SK-N-SH (cell line): ENCODE results near the gene HPN. TPM values are rescaled to one million over a fixed set of nuclear protein-coding genes. Genes with fewer than 3 reads are reported as not detected.
"Not testable (repeated sequence)": the region's sequence is repeated elsewhere in the genome, so short reads cannot be mapped to it uniquely, and the experiment has no call there.

Source experiments
- CTCF ChIA-PET: fragments of 300-600, 350-600 bp; formaldehyde crosslinking; extraction: SDS; loops from one replicate; lab custom pipeline; 2021; lab: Yijun Ruan, JAX
- POLR2A ChIA-PET: fragments of 350-600 bp; sonication (Branson Sonifier 250); formaldehyde crosslinking; extraction: SDS; loops from one replicate; lab custom pipeline; 2020; ENCODE audit warnings: antibody characterized with exemption, inconsistent platforms; lab: Yijun Ruan, JAX
- DNase-seq: peaks from one replicate; pipeline ENCODE4 v3.0.0; 2012
- H2AFZ ChIP-seq: fragments of 200-600 bp; sonication (generic); 2 replicates; pipeline ENCODE4 v1.8.1; 2016; ENCODE audit warnings: antibody characterized with exemption, mild to moderate bottlenecking, low read depth
- H3F3A ChIP-seq: fragments of 200-600 bp; sonication (generic); replicated peaks from 2 replicates; pipeline ENCODE3; 2016; ENCODE audit warnings: antibody characterized with exemption, mild to moderate bottlenecking; ENCODE audit not compliant: insufficient read depth
- H3K27ac ChIP-seq, 2 experiments: fragments of 200-500 bp in 1 of 2; fragments of 200-600 bp in 1 of 2; sonication (Bioruptor generic) in 1 of 2; sonication (generic), shearing (Covaris generic) in 1 of 2; 2 replicates each; pipeline versions ENCODE4 v1.5.1 to v1.6.1; 2014 to 2016; ENCODE audit warnings: low read depth in 2 of 2, inconsistent platforms in 1 of 2, low read length in 1 of 2, mild to moderate bottlenecking in 1 of 2, mixed read lengths in 1 of 2
- H3K27me3 ChIP-seq: fragments of 200-600 bp; sonication (generic), shearing (Covaris generic); 2 replicates; pipeline ENCODE4 v1.6.1; 2016; ENCODE audit warnings: mixed run types; ENCODE audit not compliant: insufficient read depth
- H3K36me3 ChIP-seq, 2 experiments: fragments of 200-500 bp in 1 of 2; fragments of 200-600 bp in 1 of 2; sonication (Bioruptor generic) in 1 of 2; sonication (generic) in 1 of 2; replicated peaks in 1 of 2; 2 replicates each; pipeline versions ENCODE3 to v1.5.1; 2014 to 2016; ENCODE audit warnings: low read length in 1 of 2, mild to moderate bottlenecking in 1 of 2; ENCODE audit not compliant: insufficient read depth in 2 of 2, control insufficient read depth in 1 of 2
- H3K4me1 ChIP-seq, 2 experiments: fragments of 200-500 bp in 1 of 2; fragments of 200-600 bp in 1 of 2; sonication (Bioruptor generic) in 1 of 2; sonication (generic), shearing (Covaris generic) in 1 of 2; 2 replicates each; pipeline versions ENCODE4 v1.5.1 to v1.6.1; 2014 to 2016; ENCODE audit warnings: low read depth in 1 of 2, low read length in 1 of 2, mixed run types in 1 of 2; ENCODE audit not compliant: insufficient read depth in 2 of 2, control insufficient read depth in 1 of 2
- H3K4me2 ChIP-seq: fragments of 200-600 bp; sonication (generic), shearing (Covaris generic); 2 replicates; pipeline ENCODE4 v1.6.1; 2017; ENCODE audit warnings: mixed run types
- H3K4me3 ChIP-seq, 2 experiments: fragments of 200-500 bp in 1 of 2; fragments of 200-600 bp in 1 of 2; sonication (Bioruptor generic) in 1 of 2; sonication (generic), shearing (Covaris generic) in 1 of 2; 2 replicates each; pipeline versions ENCODE4 v1.5.1 to v1.8.1; 2014 to 2016; ENCODE audit warnings: low read depth in 2 of 2, inconsistent platforms in 1 of 2, low read length in 1 of 2, mild to moderate bottlenecking in 1 of 2, mixed read lengths in 1 of 2, moderate library complexity in 1 of 2
- H3K79me2 ChIP-seq: fragments of 200-600 bp; sonication (generic); 2 replicates; pipeline ENCODE4 v1.8.1; 2017; ENCODE audit warnings: mild to moderate bottlenecking; ENCODE audit not compliant: insufficient read depth
- H3K9ac ChIP-seq: fragments of 200-600 bp; sonication (generic); 2 replicates; pipeline ENCODE4 v1.6.1; 2017; ENCODE audit warnings: mixed run types
- H3K9me2 ChIP-seq: fragments of 200-600 bp; sonication (generic); 2 replicates; pipeline ENCODE4 v1.6.1; 2017; ENCODE audit warnings: mixed run types
- H3K9me3 ChIP-seq: fragments of 200-600 bp; sonication (generic); 2 replicates; pipeline ENCODE4 v1.6.1; 2017; ENCODE audit warnings: mixed run types, mild to moderate bottlenecking, moderate library complexity
- H4K20me1 ChIP-seq: fragments of 200-600 bp; sonication (generic); 2 replicates; pipeline ENCODE4 v1.6.1; 2017; ENCODE audit warnings: mild to moderate bottlenecking, mixed run types; ENCODE audit not compliant: insufficient read depth
- CHD2 ChIP-seq: fragments of 150-350 bp; IDR thresholded peaks from 2 replicates; pipeline ENCODE4 v1.6.1; 2018; ENCODE audit warnings: low read length; ENCODE audit not compliant: partially characterized antibody
- EP300 ChIP-seq, 2 experiments: IDR thresholded peaks; 2 replicates each; pipeline versions ENCODE4 v1.4.0 to v1.6.1; 2012; ENCODE audit warnings: borderline replicate concordance in 1 of 2, low read depth in 1 of 2, low read length in 1 of 2
- EZH2phosphoT487 ChIP-seq: fragments of 200-600 bp; sonication (generic); IDR thresholded peaks from 2 replicates; pipeline ENCODE4 v1.6.1; 2017; ENCODE audit warnings: low read depth, mixed run types, mild to moderate bottlenecking, antibody characterized with exemption, moderate library complexity, borderline replicate concordance
- FOSL2 ChIP-seq: IDR thresholded peaks from 2 replicates; pipeline ENCODE4 v1.4.0; 2012; ENCODE audit warnings: low read depth, mild to moderate bottlenecking, moderate library complexity, borderline replicate concordance
- FOXJ3 ChIP-seq: sonication (generic); formaldehyde crosslinking; IDR thresholded peaks from 2 replicates; pipeline ENCODE4 v1.5.1; 2020; ENCODE audit warnings: mild to moderate bottlenecking, missing genetic modification reagents
- FOXM1 ChIP-seq: IDR thresholded peaks from 2 replicates; pipeline ENCODE4 v1.4.0; 2012; ENCODE audit warnings: low read depth, mild to moderate bottlenecking
- GABPA ChIP-seq: IDR thresholded peaks from 2 replicates; pipeline ENCODE4 v1.4.0; 2012; ENCODE audit warnings: low read depth, mild to moderate bottlenecking
- GATA2 ChIP-seq: sonication (generic); formaldehyde crosslinking; IDR thresholded peaks from 2 replicates; pipeline ENCODE4 v1.5.0; 2020; ENCODE audit warnings: mild to moderate bottlenecking, missing genetic modification reagents
- MEF2A ChIP-seq: IDR thresholded peaks from 2 replicates; pipeline ENCODE4 v1.4.0; 2012; ENCODE audit warnings: low read depth, borderline replicate concordance
- NFIC ChIP-seq: IDR thresholded peaks from 2 replicates; pipeline ENCODE4 v1.4.0; 2012; ENCODE audit warnings: borderline replicate concordance
- RAD21 ChIP-seq: IDR thresholded peaks from 2 replicates; pipeline ENCODE4 v1.6.1; 2012; ENCODE audit warnings: mild to moderate bottlenecking, low read length
- RXRA ChIP-seq: IDR thresholded peaks from 2 replicates; pipeline ENCODE4 v1.4.0; 2012; ENCODE audit warnings: low read depth, mild to moderate bottlenecking, borderline replicate concordance
- SMC3 ChIP-seq: IDR thresholded peaks from 2 replicates; pipeline ENCODE4 v1.6.1; 2012; ENCODE audit warnings: low read depth, low read length, improper control_type of control experiment
- TAF1 ChIP-seq: IDR thresholded peaks from 2 replicates; pipeline ENCODE4 v1.6.1; 2012; ENCODE audit warnings: low read depth, mild to moderate bottlenecking, low read length, moderate library complexity, borderline replicate concordance
- TEAD4 ChIP-seq: IDR thresholded peaks from 2 replicates; pipeline ENCODE4 v1.4.0; 2012; ENCODE audit warnings: mild to moderate bottlenecking, borderline replicate concordance; ENCODE audit not compliant: insufficient read depth
- YY1 ChIP-seq: IDR thresholded peaks from 2 replicates; pipeline ENCODE4 v1.4.0; 2012; ENCODE audit warnings: low read depth, mild to moderate bottlenecking
- WGBS: methylation state at CpG from one replicate; pipeline ENCODE4 v1.1.6; 2017; ENCODE audit warnings: low lambda C conversion rate; 5-methylcytosine and 5-hydroxymethylcytosine counted together
- polyA plus RNA-seq, 3 experiments: library from polyadenylated mRNA; depleted of rRNA; stranded (reverse); fragments of >200 nt; gene quantifications; 2 replicates each; pipeline ENCODE4 v1.2.3, GENCODE V29; 2012
- TF ChIP-seq, protein P1 (sequence below): IDR thresholded peaks from 2 replicates; pipeline ENCODE4 v1.4.0; 2012; ENCODE audit warnings: low read depth, borderline replicate concordance
- TF ChIP-seq, protein P2 (sequence below): fragments of 150-350 bp; IDR thresholded peaks from 2 replicates; pipeline ENCODE4 v1.6.1; 2017; ENCODE audit warnings: antibody characterized with exemption, low read length, low read depth, borderline replicate concordance
- TF ChIP-seq, protein P3 (sequence below): fragments of 200-600 bp; sonication (generic); IDR thresholded peaks from 2 replicates; pipeline ENCODE4 v1.6.1; 2017; ENCODE audit warnings: antibody characterized with exemption, mild to moderate bottlenecking, moderate library complexity

HPN gene
- polyA plus RNA-seq, 1 of the 3 experiments (the other 2 are of a cell fraction), result 0.05 TPM

DNA sequence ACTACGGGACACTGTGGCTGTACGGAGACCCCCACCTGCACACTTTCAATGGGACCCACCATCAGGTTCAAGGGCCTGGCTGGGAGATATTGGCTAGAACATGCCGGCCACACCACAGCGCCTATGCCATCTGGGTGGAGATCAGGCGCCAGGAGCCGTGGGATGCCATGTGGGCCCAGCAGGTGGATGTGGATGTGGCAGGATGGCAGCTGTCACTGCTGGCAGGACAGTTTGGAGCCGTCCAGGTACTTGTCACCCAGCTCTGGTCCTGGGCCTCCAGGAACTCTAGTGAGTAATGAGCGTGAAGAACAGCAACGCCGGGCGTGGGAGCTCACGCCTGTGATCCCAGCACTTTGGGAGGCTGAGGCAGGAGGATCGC is 58.4 kb downstream of the HPN start (continued):
- TF ChIP-seq, protein P1, sequence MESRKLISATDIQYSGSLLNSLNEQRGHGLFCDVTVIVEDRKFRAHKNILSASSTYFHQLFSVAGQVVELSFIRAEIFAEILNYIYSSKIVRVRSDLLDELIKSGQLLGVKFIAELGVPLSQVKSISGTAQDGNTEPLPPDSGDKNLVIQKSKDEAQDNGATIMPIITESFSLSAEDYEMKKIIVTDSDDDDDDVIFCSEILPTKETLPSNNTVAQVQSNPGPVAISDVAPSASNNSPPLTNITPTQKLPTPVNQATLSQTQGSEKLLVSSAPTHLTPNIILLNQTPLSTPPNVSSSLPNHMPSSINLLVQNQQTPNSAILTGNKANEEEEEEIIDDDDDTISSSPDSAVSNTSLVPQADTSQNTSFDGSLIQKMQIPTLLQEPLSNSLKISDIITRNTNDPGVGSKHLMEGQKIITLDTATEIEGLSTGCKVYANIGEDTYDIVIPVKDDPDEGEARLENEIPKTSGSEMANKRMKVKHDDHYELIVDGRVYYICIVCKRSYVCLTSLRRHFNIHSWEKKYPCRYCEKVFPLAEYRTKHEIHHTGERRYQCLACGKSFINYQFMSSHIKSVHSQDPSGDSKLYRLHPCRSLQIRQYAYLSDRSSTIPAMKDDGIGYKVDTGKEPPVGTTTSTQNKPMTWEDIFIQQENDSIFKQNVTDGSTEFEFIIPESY, result no peak
- no peak for TF ChIP-seq TAF1

DNA sequence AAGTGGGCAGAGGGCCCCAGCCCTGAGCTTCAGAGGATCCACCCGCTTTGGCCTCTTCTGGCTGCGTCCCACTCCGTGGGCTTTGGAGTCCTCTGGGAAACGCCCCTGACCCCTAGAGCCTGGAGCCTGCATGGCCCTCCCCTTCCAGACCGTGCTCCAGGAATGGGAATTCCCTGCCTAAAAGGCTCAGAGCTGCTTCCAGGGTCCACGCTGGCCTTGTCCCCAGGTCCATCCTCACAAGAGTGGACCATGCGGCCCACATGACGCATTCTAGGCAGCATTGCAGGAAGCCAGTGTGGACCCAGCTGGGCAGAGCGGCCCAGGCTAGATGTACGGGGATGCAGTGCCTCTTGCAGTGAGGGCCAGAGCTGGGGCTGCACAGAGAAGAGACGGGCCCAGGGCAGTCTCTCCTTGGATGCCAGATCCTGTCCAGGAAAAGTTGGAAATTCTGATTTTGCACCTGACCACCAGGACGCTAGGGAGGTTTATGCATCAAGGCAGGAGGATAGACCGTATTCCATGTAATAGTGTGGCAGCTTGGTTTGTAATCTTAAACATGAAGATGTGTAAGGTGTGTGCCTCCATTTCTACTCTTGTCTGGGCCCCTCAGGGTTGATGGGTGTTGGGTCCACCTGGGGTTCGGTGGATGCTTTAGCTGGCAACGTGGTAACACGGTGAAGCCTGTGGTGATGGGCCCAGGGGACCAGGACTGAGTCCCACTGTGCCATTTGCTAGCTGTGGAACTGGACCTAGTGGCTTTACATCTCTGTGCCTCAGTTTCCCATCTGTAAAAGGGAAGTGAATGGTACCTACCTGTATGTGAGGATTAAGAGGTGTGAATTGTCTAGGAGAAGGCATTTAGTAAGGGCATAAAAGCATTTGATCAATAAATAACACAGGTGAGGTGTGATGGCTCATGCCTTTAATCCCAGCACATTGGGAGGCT is 59.3 kb downstream of the HPN start:
- Histone ChIP-seq H3F3A (no peaks in the 10 kb centered on the region), H3K4me1 (no peaks in the 10 kb centered on the region; a peak in 1 of 4 replicates), H4K20me1 (no peaks in the 10 kb centered on the region), H3K9me2 (no peaks in the 10 kb centered on the region), H3K27me3 (no peaks in the 10 kb centered on the region), H3K4me3 (no peak overlapping the region), H3K27ac (no peak overlapping the region), H3K9ac (no peak overlapping the region), H3K36me3 (no peaks in the 10 kb centered on the region), H2AFZ (no peak overlapping the region), H3K4me2 (no peak overlapping the region), H3K9me3 (no peaks in the 10 kb centered on the region), H3K79me2 (no peaks in the 10 kb centered on the region)
- WGBS, result 66% methylated on average over 15 of the region's 16 CpGs
- no peak for DNase-seq
- CTCF ChIA-PET, result interaction anchor here (0.9 to 5.2 kb wide), 7 partner anchors 9 to 56 kb away, joined by 3 to 27 read pairs (median 6); partner anchors contain the start of gene LGI4
- POLR2A ChIA-PET, result no interaction called here
- TF ChIP-seq SMC3, result no peak
- TF ChIP-seq, protein P2, sequence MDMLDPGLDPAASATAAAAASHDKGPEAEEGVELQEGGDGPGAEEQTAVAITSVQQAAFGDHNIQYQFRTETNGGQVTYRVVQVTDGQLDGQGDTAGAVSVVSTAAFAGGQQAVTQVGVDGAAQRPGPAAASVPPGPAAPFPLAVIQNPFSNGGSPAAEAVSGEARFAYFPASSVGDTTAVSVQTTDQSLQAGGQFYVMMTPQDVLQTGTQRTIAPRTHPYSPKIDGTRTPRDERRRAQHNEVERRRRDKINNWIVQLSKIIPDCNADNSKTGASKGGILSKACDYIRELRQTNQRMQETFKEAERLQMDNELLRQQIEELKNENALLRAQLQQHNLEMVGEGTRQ, result no peak
- TF ChIP-seq FOXJ3 (CRISPR knock-in tag), result no peak
- no peak for TF ChIP-seq EZH2phosphoT487
- TF ChIP-seq NFIC, result no peak
- no peak for TF ChIP-seq FOSL2
- no peak for TF ChIP-seq TEAD4
- TF ChIP-seq RXRA, result no peak
- TF ChIP-seq, protein P3, sequence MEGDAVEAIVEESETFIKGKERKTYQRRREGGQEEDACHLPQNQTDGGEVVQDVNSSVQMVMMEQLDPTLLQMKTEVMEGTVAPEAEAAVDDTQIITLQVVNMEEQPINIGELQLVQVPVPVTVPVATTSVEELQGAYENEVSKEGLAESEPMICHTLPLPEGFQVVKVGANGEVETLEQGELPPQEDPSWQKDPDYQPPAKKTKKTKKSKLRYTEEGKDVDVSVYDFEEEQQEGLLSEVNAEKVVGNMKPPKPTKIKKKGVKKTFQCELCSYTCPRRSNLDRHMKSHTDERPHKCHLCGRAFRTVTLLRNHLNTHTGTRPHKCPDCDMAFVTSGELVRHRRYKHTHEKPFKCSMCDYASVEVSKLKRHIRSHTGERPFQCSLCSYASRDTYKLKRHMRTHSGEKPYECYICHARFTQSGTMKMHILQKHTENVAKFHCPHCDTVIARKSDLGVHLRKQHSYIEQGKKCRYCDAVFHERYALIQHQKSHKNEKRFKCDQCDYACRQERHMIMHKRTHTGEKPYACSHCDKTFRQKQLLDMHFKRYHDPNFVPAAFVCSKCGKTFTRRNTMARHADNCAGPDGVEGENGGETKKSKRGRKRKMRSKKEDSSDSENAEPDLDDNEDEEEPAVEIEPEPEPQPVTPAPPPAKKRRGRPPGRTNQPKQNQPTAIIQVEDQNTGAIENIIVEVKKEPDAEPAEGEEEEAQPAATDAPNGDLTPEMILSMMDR, result no peak
- no peak for TF ChIP-seq MEF2A
- no peak for TF ChIP-seq YY1
- TF ChIP-seq GABPA, result no peak
- no peak for TF ChIP-seq FOXM1
- no peak for TF ChIP-seq CHD2
- TF ChIP-seq, protein P1, result no peak
- TF ChIP-seq GATA2 (CRISPR knock-in tag), result no peak
- no peak for TF ChIP-seq EP300 (IDR thresholded peaks at IDR 0.05; ENCODE audit: borderline replicate concordance in 1 of 2, low read depth in 1 of 2, low read length in 1 of 2)
- TF ChIP-seq RAD21, result no peak
- TF ChIP-seq, all 33 proteins: peak for 0

DNA sequence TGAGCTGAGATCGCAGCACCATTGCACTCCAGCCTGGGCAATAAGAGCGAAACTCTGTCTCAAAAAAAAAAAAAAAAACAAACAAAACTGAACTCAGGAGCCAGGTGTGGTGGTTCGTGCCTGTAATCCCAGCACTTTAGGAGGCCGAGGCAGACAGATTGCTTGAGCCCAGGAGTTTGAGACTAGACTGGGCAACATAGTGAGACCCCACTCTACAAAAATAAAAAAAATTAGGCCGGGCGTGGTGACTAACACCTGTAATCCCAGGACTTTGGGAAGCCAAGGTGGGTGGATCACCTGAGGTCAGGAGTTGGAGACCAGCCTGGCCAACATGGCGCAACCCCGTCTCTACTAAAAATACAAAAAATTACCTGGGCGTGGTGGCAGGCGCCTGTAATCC is 60.4 kb downstream of the HPN start:
- H3K27ac ChIP-seq, H3K4me3 ChIP-seq, H3K36me3 ChIP-seq, H3K9me2 ChIP-seq, H2AFZ ChIP-seq, H4K20me1 ChIP-seq, POLR2A ChIA-PET, H3K9me3 ChIP-seq, H3K27me3 ChIP-seq, H3F3A ChIP-seq, H3K4me1 ChIP-seq, H3K9ac ChIP-seq, DNase-seq, H3K79me2 ChIP-seq, H3K4me2 ChIP-seq, CTCF ChIA-PET: not testable (repeated sequence)
- 83% methylated on average over 10 of the region's 10 CpGs for whole genome bisulfite sequencing
